HG03159 (cell line): ENCODE data around the gene PDE6D.

Experiments
- ATAC-seq: cut with Tn5 transposase; IDR thresholded peaks from one replicate; pipeline ENCODE4 v1.9.1; 2021; ENCODE audit warnings: mild to moderate bottlenecking, moderate library complexity; ENCODE audit not compliant: unreplicated experiment

Gene PDE6D

GRCh38 chr2:231780909-231781797 is at the start of gene PDE6D:
TSS of gene PDE6D (minus strand) at chr2:231781282. CDS start at chr2:231781114, 168 bp downstream.
- ATAC-seq = peak; percentile 87

- no peak for ATAC-seq
Observed at GRCh38 chr2:231821908-231822307, 40.8 kb upstream of the PDE6D start.

DNA sequence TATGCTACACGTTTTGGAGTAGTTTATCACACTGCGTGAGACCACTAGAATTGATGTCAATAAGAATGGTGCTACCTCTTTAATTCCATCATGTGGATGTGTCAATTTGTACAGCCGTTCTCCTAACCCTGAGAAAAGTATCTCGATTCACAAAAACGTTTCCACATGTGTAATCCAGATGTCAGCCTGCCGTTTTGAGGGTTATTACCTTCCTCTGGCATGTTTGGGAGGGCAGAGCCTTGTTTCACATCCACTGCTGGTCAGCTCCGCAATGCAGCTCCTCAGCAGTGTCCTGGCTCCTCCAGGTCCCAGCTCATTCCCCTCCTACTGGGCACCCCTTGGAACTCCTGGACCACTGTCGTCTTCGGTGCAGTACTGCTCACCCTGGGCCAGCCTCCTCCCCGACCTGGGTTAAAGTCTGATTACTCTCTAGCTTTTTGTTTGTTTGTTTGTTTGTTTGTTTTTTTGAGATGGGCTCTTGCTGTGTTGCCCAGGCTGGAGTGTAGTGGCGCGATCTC is 39.8 kb upstream of the PDE6D start:
- ATAC-seq = no peak

- no peak for ATAC-seq
Observed at GRCh38 chr2:231819447-231820042, 38.5 kb upstream of the PDE6D start.

DNA sequence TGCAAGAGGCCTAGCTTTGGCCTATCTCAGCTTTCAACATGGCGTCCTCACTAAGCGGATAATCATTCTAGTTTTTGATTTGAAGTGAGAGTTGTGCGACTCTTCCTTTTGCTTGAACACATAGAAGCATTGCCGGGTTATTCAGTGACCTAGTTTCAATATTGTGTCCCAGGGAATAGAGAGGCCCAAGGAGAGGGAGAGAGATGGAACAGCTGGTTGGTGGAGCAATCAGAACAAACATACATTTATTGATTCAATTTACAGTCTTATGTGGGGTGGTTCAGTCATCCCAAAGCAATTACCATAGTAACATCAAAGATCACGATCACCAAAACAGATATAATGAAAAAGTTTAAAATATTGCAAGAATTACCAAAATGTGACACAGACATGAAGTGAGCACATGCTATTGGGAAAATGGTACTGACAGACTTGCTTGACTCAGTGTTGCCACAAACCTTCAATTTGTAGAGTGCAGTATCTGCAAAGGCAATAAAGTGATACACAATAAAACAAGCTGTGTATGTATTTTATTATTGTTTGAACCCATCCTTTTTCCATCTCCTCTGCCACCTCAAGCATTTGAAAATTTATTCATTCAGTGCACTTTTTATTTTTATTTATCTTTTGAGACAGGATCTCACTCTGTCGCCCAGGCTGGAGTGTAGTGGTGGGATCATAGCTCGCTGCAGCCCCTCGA is 35.4 kb upstream of the PDE6D start:
- ATAC-seq = no peak

- ATAC-seq = no peak
Observed at GRCh38 chr2:231810905-231811304, 29.8 kb upstream of the PDE6D start.

DNA sequence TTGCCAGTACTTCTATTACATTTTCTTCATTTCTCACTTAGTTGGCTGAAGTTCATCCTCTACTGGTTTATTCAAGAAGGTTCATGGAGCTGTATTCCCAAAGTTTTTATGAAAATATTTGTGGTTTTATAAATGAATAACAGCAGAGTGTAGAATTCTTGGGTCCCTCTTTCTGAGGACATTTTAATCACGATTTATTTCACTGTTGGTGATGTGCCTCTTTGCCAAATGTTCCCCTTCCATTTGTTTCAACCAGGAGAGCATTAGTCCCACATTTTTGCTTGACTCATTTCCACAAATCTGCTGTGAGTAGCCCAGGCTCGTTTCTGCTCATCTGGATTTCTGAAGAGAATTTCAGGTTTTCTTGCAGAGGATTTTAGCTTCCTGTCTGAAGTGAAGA is 25.9 kb upstream of the PDE6D start:
- no peak for ATAC-seq

- ATAC-seq = no peak
Observed at GRCh38 chr2:231803501-231804138, 22.5 kb upstream of the PDE6D start.

- ATAC-seq = no peak
Observed at GRCh38 chr2:231800493-231801091, 19.5 kb upstream of the PDE6D start.

GRCh38 chr2:231795525-231796327 is 14.6 kb upstream of the PDE6D start:
- no peak for ATAC-seq

DNA sequence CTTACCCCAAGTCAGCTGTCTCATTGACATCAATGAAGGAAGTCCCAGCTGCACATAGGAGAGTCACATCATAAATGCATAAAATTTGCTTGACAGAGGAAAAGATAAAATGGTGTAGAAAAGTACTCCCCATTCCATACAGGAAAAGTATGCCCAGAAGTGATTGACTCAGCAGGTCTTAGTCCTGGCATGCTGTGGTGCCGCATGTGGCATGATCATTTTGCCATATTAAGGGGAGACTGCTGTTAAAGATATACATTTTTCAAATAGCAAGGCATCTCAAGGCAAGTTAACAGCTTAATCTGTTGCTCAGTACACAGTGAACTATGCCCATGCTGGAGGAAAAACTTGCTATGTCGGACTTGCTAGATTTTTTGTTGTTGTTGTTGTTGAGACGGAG is 13.3 kb upstream of the PDE6D start:
- no peak for ATAC-seq

DNA sequence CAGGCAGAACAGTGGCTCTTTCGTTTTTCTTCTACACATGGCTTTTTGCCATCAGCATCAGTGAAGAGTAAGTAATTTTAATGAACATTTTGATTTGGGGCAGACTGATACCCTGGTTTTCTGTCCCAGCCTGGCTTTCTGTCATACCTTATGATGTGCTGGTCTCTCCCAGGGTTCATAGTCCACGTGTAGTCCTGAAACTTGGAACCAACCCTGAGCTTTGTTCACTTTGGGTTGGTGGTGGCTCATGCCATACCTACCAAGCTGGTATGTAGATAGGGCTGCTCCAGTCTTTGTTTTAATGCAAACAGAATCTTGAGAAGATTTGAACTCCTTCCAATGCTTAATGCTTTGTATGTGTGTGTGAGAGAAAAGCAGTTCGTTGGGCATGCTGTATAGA is 10.0 kb upstream of the PDE6D start:
- no peak for ATAC-seq

DNA sequence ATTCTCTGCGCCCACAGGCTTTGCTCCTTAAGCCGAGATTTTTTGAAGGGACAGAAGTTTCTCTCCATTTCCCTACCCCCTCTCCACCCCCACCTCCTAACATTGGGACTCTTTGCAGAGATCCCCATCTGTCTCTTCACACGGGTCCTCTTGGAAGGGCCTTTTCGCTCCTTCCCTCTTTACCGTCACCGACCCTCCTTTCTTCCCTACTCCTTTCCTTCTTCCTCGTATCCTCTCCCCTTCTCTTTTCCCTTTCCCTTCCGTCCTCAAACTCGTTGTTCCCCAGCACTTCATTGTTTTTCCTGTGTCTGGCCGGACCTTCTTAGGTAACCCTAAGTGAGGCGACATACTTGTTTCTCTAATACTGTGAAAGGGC is 5.8 kb upstream of the PDE6D start:
- ATAC-seq = no peak

GRCh38 chr2:231786177-231786916 is 5.3 kb upstream of the PDE6D start, which contains the start of gene COPS7B:
TSS of gene COPS7B (plus strand) at chr2:231786445. CDS start at chr2:231788571, 2,126 bp downstream.
- peak; percentile 58 for ATAC-seq

DNA sequence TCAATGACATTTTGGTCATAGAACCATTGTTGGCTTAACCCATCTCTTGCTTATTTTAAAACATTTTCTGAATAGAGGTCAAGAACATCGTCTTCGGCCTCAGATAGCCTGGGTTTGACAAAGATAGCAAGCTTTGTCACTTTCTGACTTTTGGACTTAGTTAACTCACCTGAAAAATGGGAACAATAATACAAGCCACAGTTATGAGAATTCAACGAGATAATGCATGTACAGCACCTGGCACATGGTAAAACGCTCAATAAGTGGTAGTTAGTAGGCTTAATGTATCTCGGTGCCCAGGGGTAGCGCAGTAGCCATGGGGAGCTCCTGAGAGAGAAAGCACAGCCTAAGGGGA is 4.7 kb upstream of the PDE6D start:
- peak; percentile 1 for ATAC-seq

DNA sequence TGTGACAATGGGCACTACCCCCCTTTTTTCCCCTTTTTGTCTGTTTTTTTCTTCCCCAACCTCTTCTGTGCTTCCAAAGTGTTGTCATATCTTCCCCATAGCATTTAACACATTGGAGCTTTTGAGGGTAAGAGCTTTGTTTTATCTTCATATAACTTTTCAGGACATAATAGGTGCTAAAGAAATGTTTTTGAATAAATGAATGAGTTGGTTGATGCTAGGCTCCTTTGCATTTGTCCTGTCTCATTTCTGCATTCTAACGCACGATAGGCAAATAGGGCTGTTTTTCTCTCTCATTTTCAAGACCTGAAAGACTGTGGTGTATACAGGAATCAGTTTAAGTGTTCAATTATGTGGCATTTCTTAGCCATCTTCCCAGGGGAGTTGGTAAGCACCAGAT is 4.3 kb upstream of the PDE6D start:
- no peak for ATAC-seq

DNA sequence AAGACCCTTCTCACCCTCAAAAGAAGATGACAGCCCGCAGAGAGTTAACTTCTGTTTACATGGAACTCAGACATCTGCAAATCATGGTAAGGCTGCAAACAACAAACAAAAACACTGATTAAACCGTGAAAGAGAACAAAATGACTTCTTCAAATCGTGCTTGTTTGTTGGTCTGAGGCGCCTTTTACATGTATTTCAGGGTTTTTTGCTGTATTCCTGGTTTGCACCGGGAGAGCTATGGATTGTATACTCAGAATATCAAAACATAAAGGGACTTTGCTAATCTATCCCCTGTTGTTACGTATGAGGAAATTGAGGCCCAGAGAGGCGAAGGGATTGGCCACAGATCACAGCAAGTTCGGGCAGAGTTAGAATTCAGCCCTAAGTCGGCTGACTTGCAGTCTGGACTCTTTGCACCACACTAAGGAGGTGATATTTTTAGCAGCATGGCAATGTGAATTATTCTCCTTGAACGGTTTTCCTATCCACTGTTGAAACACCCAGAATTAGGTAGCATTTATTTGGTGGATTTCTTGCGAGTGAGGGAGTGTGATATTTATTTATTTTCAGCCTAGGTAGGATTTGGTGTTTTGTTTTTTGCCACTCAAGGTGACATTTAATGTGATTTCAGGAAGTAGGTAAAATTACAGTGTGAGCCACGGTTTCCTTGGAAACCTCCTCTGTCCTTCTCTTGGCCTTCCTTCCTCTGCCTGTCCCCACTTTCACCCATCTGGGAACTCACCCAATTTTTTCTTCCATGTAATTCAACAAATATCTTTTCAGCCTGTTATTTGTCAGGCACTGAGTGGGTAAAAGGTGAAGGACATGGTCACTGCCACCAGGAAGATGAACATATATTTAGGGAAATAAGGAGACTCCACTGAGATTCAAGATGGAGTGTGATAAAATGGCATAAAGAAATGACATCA is 980 bp upstream of the PDE6D start:
- no peak for ATAC-seq
